ENCODE results near the gene HTT-AS. TPM values are rescaled to one million over a fixed set of nuclear protein-coding genes. Genes with fewer than 3 reads are reported as not detected.
A peak's percentile ranks its signal among the peaks of the same experiment; 100 is the strongest.

HTT-AS gene
- polyA plus RNA-seq, 1 of the 3 experiments (the other 2 are of a cell fraction): not detected

GRCh38 chr4:3031357-3032082 is 42.8 kb downstream of the HTT-AS start:
- Histone ChIP-seq H3K27me3 (ENCODE audit: insufficient read depth) (no peaks in the 10 kb centered on the region), H3K79me2 (ENCODE audit: insufficient read depth) (no peaks in the 10 kb centered on the region), H3K36me3 (replicated peaks in 1 of 2; ENCODE audit: control insufficient read depth in 1 of 2, insufficient read depth in 2 of 2, low read length in 1 of 2) (no peaks in the 10 kb centered on the region), H2AFZ (ENCODE audit: low read depth) (no peak overlapping the region), H3K4me3 (ENCODE audit: low read depth in 2 of 2, low read length in 1 of 2) (no peak overlapping the region), H3K9ac (no peak overlapping the region), H3K27ac (ENCODE audit: low read depth in 2 of 2, low read length in 1 of 2) (no peak overlapping the region), H3K9me3 (no peaks in the 10 kb centered on the region), H4K20me1 (ENCODE audit: insufficient read depth) (no peaks in the 10 kb centered on the region), H3K9me2 (no peaks in the 10 kb centered on the region), H3K4me1 (ENCODE audit: control insufficient read depth in 1 of 2, insufficient read depth in 2 of 2, low read depth in 1 of 2, low read length in 1 of 2) (peaks cover 0 to 11% of the 10 kb centered on the region in 2 experiments; a peak in 1 of 4 replicates), H3K4me2 (no peak overlapping the region), H3F3A (replicated peaks; ENCODE audit: insufficient read depth) (no peaks in the 10 kb centered on the region)
- CTCF ChIA-PET: interaction anchor here (0.9 to 3.5 kb wide), 4 partner anchors 9 to 53 kb away, joined by 3 to 16 read pairs (median 11); no protein-coding TSS in a partner anchor
- WGBS (ENCODE audit: low lambda C conversion rate): 58% methylated on average over 11 of the region's 12 CpGs
- TF ChIP-seq TAF1 (IDR thresholded peaks at IDR 0.05; ENCODE audit: borderline replicate concordance, low read depth, low read length) (no peak), FOSL2 (IDR thresholded peaks at IDR 0.05; ENCODE audit: borderline replicate concordance, low read depth) (no peak), EZH2phosphoT487 (IDR thresholded peaks at IDR 0.05; ENCODE audit: borderline replicate concordance, low read depth) (no peak), MAX (IDR thresholded peaks at IDR 0.05; ENCODE audit: low read depth) (no peak), RXRA (IDR thresholded peaks at IDR 0.05; ENCODE audit: borderline replicate concordance, low read depth) (no peak), RFX5 (IDR thresholded peaks at IDR 0.05; ENCODE audit: low read length) (no peak), CHD2 (IDR thresholded peaks at IDR 0.05; ENCODE audit: low read length, partially characterized antibody) (no peak), GATA2 (CRISPR knock-in tag; IDR thresholded peaks at IDR 0.05) (no peak), JUND (IDR thresholded peaks at IDR 0.05) (no peak), NFIC (IDR thresholded peaks at IDR 0.05; ENCODE audit: borderline replicate concordance) (no peak), IRF3 (IDR thresholded peaks at IDR 0.05; ENCODE audit: low read depth, low read length) (no peak), SIN3A (IDR thresholded peaks at IDR 0.05; ENCODE audit: borderline replicate concordance, low read depth, low read length) (no peak), RCOR1 (IDR thresholded peaks at IDR 0.05; ENCODE audit: low read length) (no peak)
- TF ChIP-seq, protein P1, sequence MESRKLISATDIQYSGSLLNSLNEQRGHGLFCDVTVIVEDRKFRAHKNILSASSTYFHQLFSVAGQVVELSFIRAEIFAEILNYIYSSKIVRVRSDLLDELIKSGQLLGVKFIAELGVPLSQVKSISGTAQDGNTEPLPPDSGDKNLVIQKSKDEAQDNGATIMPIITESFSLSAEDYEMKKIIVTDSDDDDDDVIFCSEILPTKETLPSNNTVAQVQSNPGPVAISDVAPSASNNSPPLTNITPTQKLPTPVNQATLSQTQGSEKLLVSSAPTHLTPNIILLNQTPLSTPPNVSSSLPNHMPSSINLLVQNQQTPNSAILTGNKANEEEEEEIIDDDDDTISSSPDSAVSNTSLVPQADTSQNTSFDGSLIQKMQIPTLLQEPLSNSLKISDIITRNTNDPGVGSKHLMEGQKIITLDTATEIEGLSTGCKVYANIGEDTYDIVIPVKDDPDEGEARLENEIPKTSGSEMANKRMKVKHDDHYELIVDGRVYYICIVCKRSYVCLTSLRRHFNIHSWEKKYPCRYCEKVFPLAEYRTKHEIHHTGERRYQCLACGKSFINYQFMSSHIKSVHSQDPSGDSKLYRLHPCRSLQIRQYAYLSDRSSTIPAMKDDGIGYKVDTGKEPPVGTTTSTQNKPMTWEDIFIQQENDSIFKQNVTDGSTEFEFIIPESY (IDR thresholded peaks at IDR 0.05; ENCODE audit: borderline replicate concordance, low read depth): no peak
- POLR2A ChIA-PET: interaction anchor here (0.6 kb wide), 1 partner anchor 68 kb away, joined by 3 read pairs; the partner anchor contains the start of genes GRK4 and NOP14
- peak; percentile 53 for DNase-seq
